ENCODE data around the gene NKX1-1. TPM values are rescaled to one million over a fixed set of nuclear protein-coding genes. Genes with fewer than 3 reads are reported as not detected.

Gene NKX1-1
- polyA plus RNA-seq, 2 of the 4 experiments (the other 2 are of a cell fraction), result not detected

- FAIRE-seq (no peak), DNase-seq (ENCODE audit: low read depth in 1 of 2, low spot score in 1 of 2) (no peak), ATAC-seq (no peak)
- TF ChIP-seq, protein P1, sequence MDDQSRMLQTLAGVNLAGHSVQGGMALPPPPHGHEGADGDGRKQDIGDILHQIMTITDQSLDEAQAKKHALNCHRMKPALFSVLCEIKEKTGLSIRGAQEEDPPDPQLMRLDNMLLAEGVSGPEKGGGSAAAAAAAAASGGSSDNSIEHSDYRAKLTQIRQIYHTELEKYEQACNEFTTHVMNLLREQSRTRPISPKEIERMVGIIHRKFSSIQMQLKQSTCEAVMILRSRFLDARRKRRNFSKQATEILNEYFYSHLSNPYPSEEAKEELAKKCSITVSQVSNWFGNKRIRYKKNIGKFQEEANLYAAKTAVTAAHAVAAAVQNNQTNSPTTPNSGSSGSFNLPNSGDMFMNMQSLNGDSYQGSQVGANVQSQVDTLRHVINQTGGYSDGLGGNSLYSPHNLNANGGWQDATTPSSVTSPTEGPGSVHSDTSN (IDR thresholded peaks at IDR 0.05), result no peak
- TF ChIP-seq HOXB5 (CRISPR knock-in tag; IDR thresholded peaks at IDR 0.05) (no peak), MAX (IDR thresholded peaks at IDR 0.05) (no peak), ZNF302 (CRISPR knock-in tag; IDR thresholded peaks at IDR 0.05) (no peak), RARB (CRISPR knock-in tag; IDR thresholded peaks at IDR 0.05) (no peak), CBX8 (IDR thresholded peaks at IDR 0.05) (no peak), POLR2A (IDR thresholded peaks at IDR 0.05; ENCODE audit: low read length) (no peak)
- CTCF ChIA-PET, result interaction anchor here (0.9 to 2.3 kb wide), 4 partner anchors 19 to 138 kb away, joined by 3 to 9 read pairs (median 4); no protein-coding TSS in a partner anchor
- POLR2A ChIA-PET, result no interaction called here
- WGBS (ENCODE audit: missing lambda C conversion rate), result 96% methylated on average over 31 of the region's 36 CpGs
- Histone ChIP-seq H3K27ac (no peak overlapping the region), H3K4me3 (no peak overlapping the region), H3K4me2 (no peak overlapping the region), H3K4me1 (no peaks in the 10 kb centered on the region), H3K9me3 (no peaks in the 10 kb centered on the region)
Observed at GRCh38 chr4:1375051-1375721, 31.1 kb downstream of the NKX1-1 start.

- 88% methylated on average over 10 of the region's 14 CpGs for WGBS (ENCODE audit: missing lambda C conversion rate)
- POLR2A ChIA-PET, result no interaction called here
- ATAC-seq, result no peak
Observed at GRCh38 chr4:1374706-1375045, 31.6 kb downstream of the NKX1-1 start.

More at GRCh38 chr4:1374706-1375045, 31.6 kb downstream of the NKX1-1 start:
- Histone ChIP-seq H3K27ac (no peak overlapping the region), H3K4me3 (no peak overlapping the region), H3K4me2 (no peak overlapping the region), H3K9me3 (no peaks in the 10 kb centered on the region), H3K4me1 (no peaks in the 10 kb centered on the region)
- CTCF ChIA-PET, result interaction anchor here (0.9 to 2.3 kb wide), 3 partner anchors 19 to 24 kb away, joined by 3 to 9 read pairs (median 4); no protein-coding TSS in a partner anchor
- FAIRE-seq, result no peak
- no peak for DNase-seq (ENCODE audit: low read depth in 1 of 2, low spot score in 1 of 2)
- TF ChIP-seq CTCF (IDR thresholded peaks at IDR 0.05) (no peak), NPAS2 (CRISPR knock-in tag; IDR thresholded peaks at IDR 0.05; ENCODE audit: borderline replicate concordance) (no peak), HOXA7 (CRISPR knock-in tag; IDR thresholded peaks at IDR 0.05) (no peak), CEBPB (IDR thresholded peaks at IDR 0.05) (no peak), FOSB (CRISPR knock-in tag; IDR thresholded peaks at IDR 0.05) (no peak), RNF2 (IDR thresholded peaks at IDR 0.05; ENCODE audit: borderline replicate concordance, low read depth) (no peak), HDAC2 (IDR thresholded peaks at IDR 0.05) (no peak), HOXB13 (CRISPR knock-in tag; IDR thresholded peaks at IDR 0.05; ENCODE audit: low read depth) (no peak), KDM5A (IDR thresholded peaks at IDR 0.05) (no peak), TFCP2L1 (CRISPR knock-in tag; IDR thresholded peaks at IDR 0.05) (no peak), BCL3 (IDR thresholded peaks at IDR 0.05) (no peak), POLR2A (IDR thresholded peaks at IDR 0.05; ENCODE audit: low read length) (no peak), ATOH8 (CRISPR knock-in tag; IDR thresholded peaks at IDR 0.05; ENCODE audit: low read depth) (no peak), CHD4 (IDR thresholded peaks at IDR 0.05; ENCODE audit: borderline replicate concordance) (no peak), PHF8 (IDR thresholded peaks at IDR 0.05; ENCODE audit: borderline replicate concordance, low read depth) (no peak)
- TF ChIP-seq, protein P1 (IDR thresholded peaks at IDR 0.05), result no peak
- TF ChIP-seq, protein P2, sequence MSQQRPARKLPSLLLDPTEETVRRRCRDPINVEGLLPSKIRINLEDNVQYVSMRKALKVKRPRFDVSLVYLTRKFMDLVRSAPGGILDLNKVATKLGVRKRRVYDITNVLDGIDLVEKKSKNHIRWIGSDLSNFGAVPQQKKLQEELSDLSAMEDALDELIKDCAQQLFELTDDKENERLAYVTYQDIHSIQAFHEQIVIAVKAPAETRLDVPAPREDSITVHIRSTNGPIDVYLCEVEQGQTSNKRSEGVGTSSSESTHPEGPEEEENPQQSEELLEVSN (IDR thresholded peaks at IDR 0.05; ENCODE audit: borderline replicate concordance, low read depth), result no peak
- TF ChIP-seq, protein P3, sequence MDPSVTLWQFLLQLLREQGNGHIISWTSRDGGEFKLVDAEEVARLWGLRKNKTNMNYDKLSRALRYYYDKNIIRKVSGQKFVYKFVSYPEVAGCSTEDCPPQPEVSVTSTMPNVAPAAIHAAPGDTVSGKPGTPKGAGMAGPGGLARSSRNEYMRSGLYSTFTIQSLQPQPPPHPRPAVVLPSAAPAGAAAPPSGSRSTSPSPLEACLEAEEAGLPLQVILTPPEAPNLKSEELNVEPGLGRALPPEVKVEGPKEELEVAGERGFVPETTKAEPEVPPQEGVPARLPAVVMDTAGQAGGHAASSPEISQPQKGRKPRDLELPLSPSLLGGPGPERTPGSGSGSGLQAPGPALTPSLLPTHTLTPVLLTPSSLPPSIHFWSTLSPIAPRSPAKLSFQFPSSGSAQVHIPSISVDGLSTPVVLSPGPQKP (IDR thresholded peaks at IDR 0.05; ENCODE audit: low read depth, low read length), result no peak
